Cortex of kidney (tissue), 1 donor: ENCODE results near the gene ADAM10.

Experiments used
- DNase-seq: peaks from one replicate; lab custom pipeline; 2025; lab: John Stamatoyannopoulos, UW

ADAM10 gene

GRCh38 chr15:58551764-58552504 lies 197.6 kb downstream of the ADAM10 start:
- no peak for DNase-seq

GRCh38 chr15:58551084-58551763 lies 198.3 kb downstream of the ADAM10 start:
- DNase-seq: no peak

GRCh38 chr15:58549785-58550074 lies 199.8 kb downstream of the ADAM10 start:
- no peak for DNase-seq

GRCh38 chr15:58549013-58549784 lies 200.3 kb downstream of the ADAM10 start:
- no peak for DNase-seq

GRCh38 chr15:58548308-58549012 lies 201.0 kb downstream of the ADAM10 start:
- DNase-seq: no peak

GRCh38 chr15:58547628-58548307 lies 201.7 kb downstream of the ADAM10 start:
- DNase-seq: no peak

- no peak for DNase-seq
These were observed 202.6 kb downstream of the ADAM10 start for GRCh38 chr15:58546635-58547627.

GRCh38 chr15:58546066-58546591 lies 203.4 kb downstream of the ADAM10 start:
- no peak for DNase-seq

GRCh38 chr15:58545307-58546065 lies 204.0 kb downstream of the ADAM10 start:
- no peak for DNase-seq

- no peak for DNase-seq
These were observed 204.8 kb downstream of the ADAM10 start for GRCh38 chr15:58544756-58545155.

- DNase-seq: no peak
These were observed 205.7 kb downstream of the ADAM10 start for GRCh38 chr15:58543664-58544335.

- no peak for DNase-seq
These were observed 208.0 kb downstream of the ADAM10 start for GRCh38 chr15:58541410-58542087.

- no peak for DNase-seq
These were observed 210.0 kb downstream of the ADAM10 start for GRCh38 chr15:58539548-58539947.

GRCh38 chr15:58538901-58539300 lies 210.6 kb downstream of the ADAM10 start:
- DNase-seq: no peak
